Measurements from ENCODE around the gene C16orf90. TPM values are rescaled to one million over a fixed set of nuclear protein-coding genes. Genes with fewer than 3 reads are reported as not detected.

The C16orf90 gene
- polyA plus RNA-seq, 1 of the 3 experiments (the other 2 are of a cell fraction): not detected

DNA sequence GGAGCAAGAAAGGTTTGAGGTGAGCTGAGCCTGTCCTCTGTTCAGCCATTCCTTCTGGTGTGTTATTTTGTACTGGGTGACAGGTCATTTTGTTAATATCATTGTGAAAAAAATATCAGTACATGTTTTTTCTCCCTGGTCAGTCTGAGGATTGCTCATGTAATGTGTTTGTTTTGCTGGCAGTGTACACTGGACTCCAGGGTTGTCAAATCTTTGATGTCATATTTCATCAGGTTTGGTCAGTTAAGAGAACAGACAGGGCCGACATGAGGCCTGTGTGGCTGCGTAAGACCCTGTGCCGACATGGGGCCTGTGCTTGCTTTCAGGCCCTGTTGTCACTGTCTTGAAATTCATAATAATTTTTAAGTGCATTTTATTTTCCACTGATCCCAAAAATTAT, 28.0 kb upstream of the C16orf90 start:
- peaks cover 4% of the 10 kb centered on the region for H3F3A ChIP-seq (replicated peaks; ENCODE audit: insufficient read depth)
- no peak overlapping the region for H3K9ac ChIP-seq
- CTCF ChIA-PET: no interaction called here
- no peaks in the 10 kb centered on the region; a peak in 1 of 4 replicates for H3K4me1 ChIP-seq (ENCODE audit: control insufficient read depth in 1 of 2, insufficient read depth in 2 of 2, low read depth in 1 of 2, low read length in 1 of 2)
- POLR2A ChIA-PET: no interaction called here
- H3K27me3 ChIP-seq (ENCODE audit: insufficient read depth): no peaks in the 10 kb centered on the region
- H3K9me2 ChIP-seq: no peaks in the 10 kb centered on the region
- no peaks in the 10 kb centered on the region for H3K9me3 ChIP-seq
- peaks cover 25 to 61% of the 10 kb centered on the region in 2 experiments for H3K36me3 ChIP-seq (replicated peaks in 1 of 2; ENCODE audit: control insufficient read depth in 1 of 2, insufficient read depth in 2 of 2, low read length in 1 of 2)
- H3K27ac ChIP-seq (ENCODE audit: low read depth in 2 of 2, low read length in 1 of 2): no peak overlapping the region
- H2AFZ ChIP-seq (ENCODE audit: low read depth): no peak overlapping the region
- no peak for TF ChIP-seq NRF1 (IDR thresholded peaks at IDR 0.05; ENCODE audit: low read depth, low read length)
- no peaks in the 10 kb centered on the region for H3K79me2 ChIP-seq (ENCODE audit: insufficient read depth)
- DNase-seq: no peak
- H3K4me3 ChIP-seq (ENCODE audit: low read depth in 2 of 2, low read length in 1 of 2): no peak overlapping the region
- WGBS (ENCODE audit: low lambda C conversion rate): 94% methylated on average over 3 of the region's 3 CpGs
- no peaks in the 10 kb centered on the region for H4K20me1 ChIP-seq (ENCODE audit: insufficient read depth)
- no peak overlapping the region for H3K4me2 ChIP-seq

DNA sequence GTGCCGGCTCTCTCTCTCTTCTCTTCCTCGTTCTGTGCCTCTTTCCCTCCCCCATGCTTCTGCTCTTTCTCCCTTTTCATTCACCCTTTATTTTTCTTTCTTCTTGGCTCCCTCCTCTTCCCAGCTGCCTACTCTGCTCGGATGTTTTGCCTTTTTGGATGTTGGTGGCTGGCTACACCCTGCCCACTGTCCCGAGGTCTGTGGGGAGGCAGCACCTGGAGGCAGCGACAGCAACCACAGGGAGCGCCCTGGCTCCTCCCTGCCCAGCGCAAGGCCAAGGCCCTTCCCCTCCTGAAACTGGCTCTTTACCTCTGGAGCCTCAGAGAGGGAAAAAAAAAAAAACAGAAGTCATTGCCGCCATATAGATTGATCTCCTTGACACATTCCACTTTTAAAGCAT, 25.6 kb upstream of the C16orf90 start:
- Histone ChIP-seq H3F3A (replicated peaks; ENCODE audit: insufficient read depth) (peaks cover 3% of the 10 kb centered on the region), H3K27ac (ENCODE audit: low read depth in 2 of 2, low read length in 1 of 2) (peak overlapping the region in 1 of 2 experiments; percentile 18; a peak in 2 of 4 replicates), H4K20me1 (ENCODE audit: insufficient read depth) (no peaks in the 10 kb centered on the region), H3K9ac (no peak overlapping the region), H2AFZ (ENCODE audit: low read depth) (no peak overlapping the region), H3K9me2 (no peaks in the 10 kb centered on the region), H3K27me3 (ENCODE audit: insufficient read depth) (no peaks in the 10 kb centered on the region), H3K9me3 (no peaks in the 10 kb centered on the region), H3K36me3 (replicated peaks in 1 of 2; ENCODE audit: control insufficient read depth in 1 of 2, insufficient read depth in 2 of 2, low read length in 1 of 2) (peaks cover 36 to 59% of the 10 kb centered on the region in 2 experiments), H3K79me2 (ENCODE audit: insufficient read depth) (no peaks in the 10 kb centered on the region), H3K4me1 (ENCODE audit: control insufficient read depth in 1 of 2, insufficient read depth in 2 of 2, low read depth in 1 of 2, low read length in 1 of 2) (no peaks in the 10 kb centered on the region; a peak in 1 of 4 replicates), H3K4me2 (no peak overlapping the region), H3K4me3 (ENCODE audit: low read depth in 2 of 2, low read length in 1 of 2) (no peak overlapping the region)
- WGBS (ENCODE audit: low lambda C conversion rate): 90% methylated on average over 8 of the region's 8 CpGs
- DNase-seq: no peak
- ChIA-PET POLR2A (no interaction called here), CTCF (no interaction called here)
- TF ChIP-seq PBX3 (IDR thresholded peaks at IDR 0.05): no peak
- no peak for TF ChIP-seq MEF2A (IDR thresholded peaks at IDR 0.05; ENCODE audit: borderline replicate concordance, low read depth)
- TF ChIP-seq, protein P1, sequence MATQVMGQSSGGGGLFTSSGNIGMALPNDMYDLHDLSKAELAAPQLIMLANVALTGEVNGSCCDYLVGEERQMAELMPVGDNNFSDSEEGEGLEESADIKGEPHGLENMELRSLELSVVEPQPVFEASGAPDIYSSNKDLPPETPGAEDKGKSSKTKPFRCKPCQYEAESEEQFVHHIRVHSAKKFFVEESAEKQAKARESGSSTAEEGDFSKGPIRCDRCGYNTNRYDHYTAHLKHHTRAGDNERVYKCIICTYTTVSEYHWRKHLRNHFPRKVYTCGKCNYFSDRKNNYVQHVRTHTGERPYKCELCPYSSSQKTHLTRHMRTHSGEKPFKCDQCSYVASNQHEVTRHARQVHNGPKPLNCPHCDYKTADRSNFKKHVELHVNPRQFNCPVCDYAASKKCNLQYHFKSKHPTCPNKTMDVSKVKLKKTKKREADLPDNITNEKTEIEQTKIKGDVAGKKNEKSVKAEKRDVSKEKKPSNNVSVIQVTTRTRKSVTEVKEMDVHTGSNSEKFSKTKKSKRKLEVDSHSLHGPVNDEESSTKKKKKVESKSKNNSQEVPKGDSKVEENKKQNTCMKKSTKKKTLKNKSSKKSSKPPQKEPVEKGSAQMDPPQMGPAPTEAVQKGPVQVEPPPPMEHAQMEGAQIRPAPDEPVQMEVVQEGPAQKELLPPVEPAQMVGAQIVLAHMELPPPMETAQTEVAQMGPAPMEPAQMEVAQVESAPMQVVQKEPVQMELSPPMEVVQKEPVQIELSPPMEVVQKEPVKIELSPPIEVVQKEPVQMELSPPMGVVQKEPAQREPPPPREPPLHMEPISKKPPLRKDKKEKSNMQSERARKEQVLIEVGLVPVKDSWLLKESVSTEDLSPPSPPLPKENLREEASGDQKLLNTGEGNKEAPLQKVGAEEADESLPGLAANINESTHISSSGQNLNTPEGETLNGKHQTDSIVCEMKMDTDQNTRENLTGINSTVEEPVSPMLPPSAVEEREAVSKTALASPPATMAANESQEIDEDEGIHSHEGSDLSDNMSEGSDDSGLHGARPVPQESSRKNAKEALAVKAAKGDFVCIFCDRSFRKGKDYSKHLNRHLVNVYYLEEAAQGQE (IDR thresholded peaks at IDR 0.05; ENCODE audit: low read depth, low read length): no peak
- TF ChIP-seq MXI1 (IDR thresholded peaks at IDR 0.05; ENCODE audit: low read depth, low read length): no peak
- no peak for TF ChIP-seq NRF1 (IDR thresholded peaks at IDR 0.05; ENCODE audit: low read depth, low read length)

DNA sequence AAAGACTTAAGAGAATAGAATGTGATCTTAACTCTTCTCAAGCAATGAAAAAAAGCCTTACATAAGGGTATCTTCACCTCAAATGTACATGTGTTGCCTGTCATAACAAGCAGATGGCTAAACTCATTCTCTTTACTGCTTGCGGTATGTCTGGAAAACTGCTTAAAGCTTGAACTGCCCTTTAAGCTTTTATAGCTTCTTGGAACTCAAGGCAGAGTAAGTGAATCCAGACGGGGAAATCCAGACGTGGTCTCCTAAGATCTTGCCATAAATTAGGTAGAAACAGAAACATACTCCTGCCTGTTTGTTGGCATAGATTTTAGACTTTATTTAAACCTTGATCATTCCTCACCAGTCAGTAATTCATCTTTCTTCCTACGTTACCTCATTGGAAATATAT, 25.1 kb upstream of the C16orf90 start:
- H2AFZ ChIP-seq (ENCODE audit: low read depth): no peak overlapping the region
- peaks cover 3% of the 10 kb centered on the region for H3F3A ChIP-seq (replicated peaks; ENCODE audit: insufficient read depth)
- CTCF ChIA-PET: no interaction called here
- H3K79me2 ChIP-seq (ENCODE audit: insufficient read depth): no peaks in the 10 kb centered on the region
- H3K27me3 ChIP-seq (ENCODE audit: insufficient read depth): no peaks in the 10 kb centered on the region
- H3K36me3 ChIP-seq (replicated peaks in 1 of 2; ENCODE audit: control insufficient read depth in 1 of 2, insufficient read depth in 2 of 2, low read length in 1 of 2): peaks cover 39 to 62% of the 10 kb centered on the region in 2 experiments
- H3K9me3 ChIP-seq: no peaks in the 10 kb centered on the region
- H3K4me3 ChIP-seq (ENCODE audit: low read depth in 2 of 2, low read length in 1 of 2): no peak overlapping the region
- H4K20me1 ChIP-seq (ENCODE audit: insufficient read depth): no peaks in the 10 kb centered on the region
- 63% methylated on average over 4 of the region's 4 CpGs for WGBS (ENCODE audit: low lambda C conversion rate)
- peak overlapping the region in 1 of 2 experiments; percentile 18; a peak in 1 of 4 replicates for H3K27ac ChIP-seq (ENCODE audit: low read depth in 2 of 2, low read length in 1 of 2)
- H3K9ac ChIP-seq: no peak overlapping the region
- POLR2A ChIA-PET: no interaction called here
- no peaks in the 10 kb centered on the region; a peak in 1 of 4 replicates for H3K4me1 ChIP-seq (ENCODE audit: control insufficient read depth in 1 of 2, insufficient read depth in 2 of 2, low read depth in 1 of 2, low read length in 1 of 2)
- no peaks in the 10 kb centered on the region for H3K9me2 ChIP-seq
- DNase-seq: no peak
- TF ChIP-seq NFIC (IDR thresholded peaks at IDR 0.05; ENCODE audit: borderline replicate concordance): no peak
- no peak for TF ChIP-seq SMC3 (IDR thresholded peaks at IDR 0.05; ENCODE audit: low read depth, low read length)
- TF ChIP-seq TCF12 (IDR thresholded peaks at IDR 0.05): no peak
- no peak for TF ChIP-seq RAD21 (IDR thresholded peaks at IDR 0.05; ENCODE audit: low read length)
- no peak for TF ChIP-seq NRF1 (IDR thresholded peaks at IDR 0.05; ENCODE audit: low read depth, low read length)
- no peak for TF ChIP-seq CHD2 (IDR thresholded peaks at IDR 0.05; ENCODE audit: low read length, partially characterized antibody)
- TF ChIP-seq RFX5 (IDR thresholded peaks at IDR 0.05; ENCODE audit: low read length): no peak
- TF ChIP-seq TEAD4 (IDR thresholded peaks at IDR 0.05; ENCODE audit: borderline replicate concordance, insufficient read depth): no peak
- H3K4me2 ChIP-seq: no peak overlapping the region

All from SK-N-SH (cell line).